NT2/D1 (cell line): Measurements from ENCODE around the gene RALB.
"Not testable (repeated sequence)": the region's sequence is repeated elsewhere in the genome, so short reads cannot be mapped to it uniquely, and the experiment has no call there.

ENCODE experiments used
- DNase-seq: peaks from one replicate; pipeline ENCODE4 v3.0.0-alpha.2; 2011; ENCODE audit warnings: low read depth, low spot score
- H3K27me3 ChIP-seq: 2 replicates; pipeline ENCODE4 v1.6.0; 2011; ENCODE audit warnings: mild to moderate bottlenecking; ENCODE audit not compliant: insufficient read length, insufficient read depth
- H3K36me3 ChIP-seq: 2 replicates; pipeline ENCODE4 v1.6.1; 2011; ENCODE audit warnings: mild to moderate bottlenecking, low read length, mixed read lengths; ENCODE audit not compliant: insufficient read depth, insufficient read length
- H3K4me1 ChIP-seq: 2 replicates; pipeline ENCODE4 v1.5.1; 2011; ENCODE audit not compliant: insufficient read depth, insufficient read length
- H3K4me3 ChIP-seq: 2 replicates; pipeline ENCODE4 v1.5.1; 2011; ENCODE audit warnings: low read depth; ENCODE audit not compliant: insufficient read length
- H3K9ac ChIP-seq: 2 replicates; pipeline ENCODE4 v1.6.0; 2011; ENCODE audit warnings: low read depth; ENCODE audit not compliant: insufficient read length
- H3K9me3 ChIP-seq: 2 replicates; pipeline ENCODE4 v1.5.1; 2011; ENCODE audit warnings: mild to moderate bottlenecking, low read length; ENCODE audit not compliant: insufficient read depth
- SUZ12 ChIP-seq: IDR thresholded peaks from 2 replicates; pipeline ENCODE4 v1.6.1; 2011; ENCODE audit not compliant: insufficient read length, insufficient read depth; ENCODE audit errors: extremely low read depth
- YY1 ChIP-seq: IDR thresholded peaks from 2 replicates; pipeline ENCODE4 v1.6.1; 2011; ENCODE audit not compliant: insufficient read length, insufficient read depth
- ZNF274 ChIP-seq: IDR thresholded peaks from 2 replicates; pipeline ENCODE4 v1.6.1; 2011; ENCODE audit warnings: mild to moderate bottlenecking, low read depth, low read length

The RALB gene

DNA sequence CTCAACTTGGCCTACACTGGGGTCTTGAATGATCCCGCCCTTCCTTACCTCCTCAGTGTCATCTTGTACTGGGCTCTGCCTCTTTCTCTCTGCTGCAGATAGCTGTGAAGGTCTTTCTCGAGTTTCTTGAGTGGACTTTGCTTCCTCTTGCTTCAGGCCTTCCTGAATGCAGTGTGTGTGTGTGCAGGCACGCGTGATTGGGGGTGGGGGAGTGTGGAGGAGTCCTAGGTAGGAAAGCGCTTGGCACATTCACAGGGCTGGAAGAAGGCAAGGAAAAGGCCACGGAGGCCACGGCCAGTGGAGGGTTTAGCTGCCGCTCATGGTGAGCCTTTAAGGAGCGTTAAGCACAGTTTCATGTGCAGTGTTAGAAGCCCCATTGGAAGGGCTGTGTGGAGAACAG is 5.5 kb downstream of the RALB start:
- DNase-seq, result no peak
- TF ChIP-seq ZNF274 (no peak), SUZ12 (no peak), YY1 (no peak)
- Histone ChIP-seq H3K4me1 (peaks cover 6% of the 10 kb centered on the region), H3K36me3 (no peaks in the 10 kb centered on the region), H3K27me3 (peaks cover 16% of the 10 kb centered on the region), H3K9me3 (peaks cover 17% of the 10 kb centered on the region; the same call in 1 of the 2 replicates), H3K4me3 (no peak overlapping the region), H3K9ac (no peak overlapping the region)

- not testable (repeated sequence) for H3K36me3 ChIP-seq, H3K9ac ChIP-seq, H3K4me1 ChIP-seq, DNase-seq, H3K4me3 ChIP-seq, H3K27me3 ChIP-seq
- H3K9me3 ChIP-seq, result peaks cover 17% of the 10 kb centered on the region; the same call in 1 of the 2 replicates
These were observed 7.3 kb downstream of the RALB start for GRCh38 chr2:120259939-120260338.

DNA sequence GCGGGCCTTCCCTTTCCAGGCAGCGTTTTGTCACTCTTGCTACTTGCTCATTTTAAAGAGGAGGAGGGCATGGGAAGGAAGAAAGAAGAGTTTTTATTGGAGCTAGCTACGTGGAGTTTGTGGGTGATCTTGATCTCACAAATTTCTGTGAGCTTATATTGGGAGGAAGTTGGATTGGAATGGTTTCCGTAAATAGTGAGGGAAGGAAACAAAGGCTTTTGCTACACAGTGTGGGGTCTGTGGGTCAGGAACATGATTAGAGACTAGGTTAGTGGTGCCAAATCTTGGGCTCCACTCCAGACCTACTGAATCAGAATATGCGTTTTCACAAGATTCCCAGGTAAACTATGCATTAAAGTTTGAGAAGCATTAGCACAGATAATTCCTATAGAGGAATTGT is 8.1 kb downstream of the RALB start:
- Histone ChIP-seq H3K4me3 (no peak overlapping the region), H3K4me1 (peaks cover 4% of the 10 kb centered on the region), H3K9ac (no peak overlapping the region), H3K9me3 (peaks cover 17% of the 10 kb centered on the region; the same call in 1 of the 2 replicates), H3K27me3 (no peaks in the 10 kb centered on the region), H3K36me3 (no peaks in the 10 kb centered on the region)
- DNase-seq, result no peak
- TF ChIP-seq SUZ12, result no peak
- TF ChIP-seq ZNF274, result no peak
- TF ChIP-seq YY1, result no peak

- no peaks in the 10 kb centered on the region for H3K36me3 ChIP-seq
- no peak for DNase-seq
- H3K4me1 ChIP-seq, result peaks cover 4% of the 10 kb centered on the region
- no peak overlapping the region for H3K4me3 ChIP-seq
- H3K9ac ChIP-seq, result no peak overlapping the region
- TF ChIP-seq SUZ12 (no peak), YY1 (no peak), ZNF274 (no peak)
- H3K27me3 ChIP-seq, result no peaks in the 10 kb centered on the region
- H3K9me3 ChIP-seq, result peaks cover 17% of the 10 kb centered on the region; the same call in 1 of the 2 replicates
These were observed 8.8 kb downstream of the RALB start for GRCh38 chr2:120261387-120262006.

GRCh38 chr2:120262150-120262549 is 9.5 kb downstream of the RALB start:
- TF ChIP-seq ZNF274 (no peak), YY1 (no peak), SUZ12 (no peak)
- Histone ChIP-seq H3K4me3 (no peak overlapping the region), H3K36me3 (no peaks in the 10 kb centered on the region), H3K9ac (no peak overlapping the region), H3K27me3 (no peaks in the 10 kb centered on the region), H3K4me1 (peaks cover 4% of the 10 kb centered on the region), H3K9me3 (peaks cover 17% of the 10 kb centered on the region; the same call in 1 of the 2 replicates)
- no peak for DNase-seq

DNA sequence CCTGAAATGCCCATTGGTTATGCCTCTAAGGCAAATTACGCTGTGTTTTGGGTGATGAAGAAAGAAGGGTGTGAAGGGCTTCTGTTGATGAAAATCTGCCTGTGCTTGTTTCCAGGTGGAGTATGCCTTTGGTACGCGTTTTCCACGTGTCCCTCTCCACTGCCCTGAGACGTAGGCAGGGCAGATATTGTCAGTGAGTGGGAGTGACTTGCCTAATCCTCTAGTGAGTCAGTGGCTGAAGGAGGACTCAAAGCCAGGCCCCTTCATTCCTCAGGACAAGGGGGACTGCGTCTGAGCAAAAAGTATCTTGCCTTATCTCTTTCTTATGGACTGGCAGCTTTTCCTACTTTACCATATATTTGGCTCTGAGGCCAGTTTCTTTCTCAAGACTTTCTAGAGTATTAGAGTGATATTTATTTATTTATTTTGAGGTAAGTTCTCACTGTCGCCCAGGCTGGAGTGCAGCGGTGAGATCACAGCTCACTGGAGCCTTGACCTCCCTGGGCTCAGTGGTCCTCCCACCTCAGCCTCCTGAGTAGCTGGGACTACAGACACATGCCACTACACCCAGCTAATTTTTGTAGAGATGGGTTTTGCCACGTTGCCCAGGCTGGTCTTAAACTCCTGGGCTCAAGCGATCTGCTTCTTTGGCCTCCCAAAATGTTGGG is 10.2 kb downstream of the RALB start:
- Histone ChIP-seq H3K36me3 (no peaks in the 10 kb centered on the region), H3K9me3 (peaks cover 17% of the 10 kb centered on the region; the same call in 1 of the 2 replicates), H3K4me1 (peaks cover 4% of the 10 kb centered on the region), H3K9ac (no peak overlapping the region), H3K4me3 (no peak overlapping the region), H3K27me3 (no peaks in the 10 kb centered on the region)
- DNase-seq, result no peak
- TF ChIP-seq SUZ12, result no peak
- no peak for TF ChIP-seq ZNF274
- TF ChIP-seq YY1, result no peak

- Histone ChIP-seq H3K4me3 (no peak overlapping the region), H3K36me3 (no peaks in the 10 kb centered on the region), H3K4me1 (peaks cover 4% of the 10 kb centered on the region), H3K9ac (no peak overlapping the region), H3K9me3 (peaks cover 16% of the 10 kb centered on the region; the same call in 1 of the 2 replicates), H3K27me3 (no peaks in the 10 kb centered on the region)
- no peak for DNase-seq
- no peak for TF ChIP-seq YY1
- TF ChIP-seq SUZ12, result no peak
- TF ChIP-seq ZNF274, result no peak
These were observed 12.4 kb downstream of the RALB start for GRCh38 chr2:120265006-120265405.
